Spleen (tissue), 7 donors: Measurements from ENCODE around the gene SLC22A23.

ENCODE experiments used
- CTCF ChIP-seq, 11 experiments: fragments of 200-600 bp in 7 of 11; fragments of 450-650 bp in 4 of 11; sonication (generic) in 4 of 11; IDR thresholded peaks in 8 of 11; conservative IDR thresholded peaks in 3 of 11; 1 replicate in 7 of 11; 2 replicates in 4 of 11; pipeline versions ENCODE4 v1.4.0 to v1.8.0; 2016 to 2021; ENCODE audit warnings: antibody characterized with exemption in 11 of 11, inconsistent platforms in 4 of 11, mild to moderate bottlenecking in 1 of 11
- POLR2A ChIP-seq, 3 donors: fragments of 450-650 bp; IDR thresholded peaks; one replicate each; pipeline ENCODE4 v1.5.1; 2017; ENCODE audit warnings: antibody characterized with exemption in 3 of 3, mild to moderate bottlenecking in 1 of 3
- donor health status: DM: no; HTN: no; CAD: no; lungs with moderate emphysema.
- donor health status: DM: no; HTN: no; CAD: no.
- donor health status: DM: no; HTN: no; CAD: no.

- no peak for TF ChIP-seq CTCF (IDR thresholded peaks at IDR 0.05 in 8 of 11, conservative IDR thresholded peaks at IDR 0.05 in 3 of 11)
- TF ChIP-seq POLR2A (IDR thresholded peaks at IDR 0.05), result no peak
Observed at GRCh38 chr6:3226481-3227362, 230.1 kb downstream of the SLC22A23 start.
